Fibroblast of skin of back (primary cell): ENCODE results near the gene SRC.
A peak's percentile ranks its signal among the peaks of the same experiment; 100 is the strongest.
"Not testable (repeated sequence)": the region's sequence is repeated elsewhere in the genome, so short reads cannot be mapped to it uniquely, and the experiment has no call there.

Source experiments
- DNase-seq: peaks from one replicate; pipeline ENCODE4 v3.0.0-alpha.2; 2013

SRC gene

GRCh38 chr20:37337208-37337991 is 8.5 kb upstream of the SRC start:
- DNase-seq, result no peak

GRCh38 chr20:37338380-37338779 is 7.6 kb upstream of the SRC start:
- DNase-seq, result not testable (repeated sequence)

- DNase-seq, result no peak
These were observed 6.7 kb upstream of the SRC start for GRCh38 chr20:37339208-37339607.

GRCh38 chr20:37339764-37340109 is 6.2 kb upstream of the SRC start:
- DNase-seq, result not testable (repeated sequence)

- DNase-seq, result no peak
These were observed 4.9 kb upstream of the SRC start for GRCh38 chr20:37340998-37341397.

GRCh38 chr20:37341632-37342031 is 4.3 kb upstream of the SRC start:
- no peak for DNase-seq

GRCh38 chr20:37342231-37343177 is 3.4 kb upstream of the SRC start:
- DNase-seq, result peak; percentile 19

GRCh38 chr20:37343212-37343993 is 2.5 kb upstream of the SRC start:
- no peak for DNase-seq

- no peak for DNase-seq
These were observed 2.0 kb upstream of the SRC start for GRCh38 chr20:37343994-37344355.

GRCh38 chr20:37344506-37345338 is 1.2 kb upstream of the SRC start:
- DNase-seq, result no peak

GRCh38 chr20:37346236-37346534 is 245 bp downstream of the SRC start:
- peak; percentile 27 for DNase-seq

GRCh38 chr20:37346535-37347346 is 801 bp downstream of the SRC start:
- DNase-seq, result no peak

- no peak for DNase-seq
These were observed 1.4 kb downstream of the SRC start for GRCh38 chr20:37347347-37347823.

- no peak for DNase-seq
These were observed 2.2 kb downstream of the SRC start for GRCh38 chr20:37347891-37348791.

- DNase-seq, result no peak
These were observed 3.0 kb downstream of the SRC start for GRCh38 chr20:37348792-37349516.

- no peak for DNase-seq
These were observed 3.9 kb downstream of the SRC start for GRCh38 chr20:37349517-37350491.

GRCh38 chr20:37350649-37351574 is 5.0 kb downstream of the SRC start:
- DNase-seq, result no peak
